Stomach (tissue), 4 donors: ENCODE measurements around the gene ARL10.

Source experiments
- CTCF ChIP-seq, 7 experiments: fragments of 450-650 bp in 4 of 7; fragments of 200-600 bp in 3 of 7; sonication (generic) in 3 of 7; IDR thresholded peaks; one replicate each; pipeline ENCODE4 v1.5.1; 2016 to 2019; ENCODE audit warnings: antibody characterized with exemption in 7 of 7, control low read depth in 2 of 7, mild to moderate bottlenecking in 1 of 7
- EP300 ChIP-seq: sonication (generic); formaldehyde crosslinking; IDR thresholded peaks from one replicate; pipeline ENCODE4 v1.6.1; 2017; ENCODE audit warnings: antibody characterized with exemption
- POLR2A ChIP-seq, 4 donors: fragments of 450-650 bp; IDR thresholded peaks; one replicate each; pipeline ENCODE4 v1.6.1; 2016; ENCODE audit warnings: antibody characterized with exemption in 4 of 4, control low read depth in 2 of 4, mild to moderate bottlenecking in 1 of 4, moderate library complexity in 1 of 4
- POLR2AphosphoS5 ChIP-seq, 3 donors: sonication (generic); formaldehyde crosslinking; IDR thresholded peaks; one replicate each; pipeline ENCODE4 v1.6.1; 2016; ENCODE audit warnings: antibody characterized with exemption in 3 of 3

- TF ChIP-seq CTCF (IDR thresholded peaks at IDR 0.05) (no peak), POLR2A (IDR thresholded peaks at IDR 0.05) (no peak), EP300 (no peak), POLR2AphosphoS5 (IDR thresholded peaks at IDR 0.05) (no peak)
Measured at GRCh38 chr5:176334031-176334770, 31.1 kb upstream of the ARL10 start.
